ENCODE results near the gene NELFE.
"Not testable (repeated sequence)": the region's sequence is repeated elsewhere in the genome, so short reads cannot be mapped to it uniquely, and the experiment has no call there.

The NELFE gene

GRCh38 chr6:31919624-31920303, 39.0 kb downstream of the NELFE start:
- no peak for DNase-seq (ENCODE audit: low read depth in 2 of 2)

GRCh38 chr6:31918069-31918720, 40.6 kb downstream of the NELFE start:
- DNase-seq (ENCODE audit: low read depth in 2 of 2) = no peak

- DNase-seq (ENCODE audit: low read depth in 2 of 2) = no peak
Measured at GRCh38 chr6:31915756-31916155, 43.0 kb downstream of the NELFE start.

GRCh38 chr6:31915351-31915750, 43.4 kb downstream of the NELFE start:
- DNase-seq (ENCODE audit: low read depth in 2 of 2) = no peak

- no peak for DNase-seq (ENCODE audit: low read depth in 2 of 2)
Measured at GRCh38 chr6:31911826-31912585, 46.8 kb downstream of the NELFE start.

- not testable (repeated sequence) for DNase-seq (ENCODE audit: low read depth in 2 of 2)
Measured at GRCh38 chr6:31909298-31909697, 49.5 kb downstream of the NELFE start.

- no peak for DNase-seq (ENCODE audit: low read depth in 2 of 2)
Measured at GRCh38 chr6:31908791-31909190, 50.0 kb downstream of the NELFE start.

- DNase-seq (ENCODE audit: low read depth in 2 of 2) = not testable (repeated sequence)
Measured at GRCh38 chr6:31908255-31908654, 50.5 kb downstream of the NELFE start.

GRCh38 chr6:31907158-31907813, 51.5 kb downstream of the NELFE start:
- DNase-seq (ENCODE audit: low read depth in 2 of 2) = peak; percentile 53 to 56

- DNase-seq (ENCODE audit: low read depth in 2 of 2) = not testable (repeated sequence)
Measured at GRCh38 chr6:31906727-31907126, 52.0 kb downstream of the NELFE start.

GRCh38 chr6:31906122-31906521, 52.6 kb downstream of the NELFE start:
- no peak for DNase-seq (ENCODE audit: low read depth in 2 of 2)

- no peak for DNase-seq (ENCODE audit: low read depth in 2 of 2)
Measured at GRCh38 chr6:31905041-31905440, 53.7 kb downstream of the NELFE start.

GRCh38 chr6:31903957-31904356, 54.8 kb downstream of the NELFE start:
- DNase-seq (ENCODE audit: low read depth in 2 of 2) = no peak

Data from fibroblast of skin of left quadriceps (primary cell).